ENCODE results near the gene LONRF2. TPM values are rescaled to one million over a fixed set of nuclear protein-coding genes. Genes with fewer than 3 reads are reported as not detected.

Gene LONRF2
- total RNA-seq, 1 experiment from 2014 or later: not detected

DNA sequence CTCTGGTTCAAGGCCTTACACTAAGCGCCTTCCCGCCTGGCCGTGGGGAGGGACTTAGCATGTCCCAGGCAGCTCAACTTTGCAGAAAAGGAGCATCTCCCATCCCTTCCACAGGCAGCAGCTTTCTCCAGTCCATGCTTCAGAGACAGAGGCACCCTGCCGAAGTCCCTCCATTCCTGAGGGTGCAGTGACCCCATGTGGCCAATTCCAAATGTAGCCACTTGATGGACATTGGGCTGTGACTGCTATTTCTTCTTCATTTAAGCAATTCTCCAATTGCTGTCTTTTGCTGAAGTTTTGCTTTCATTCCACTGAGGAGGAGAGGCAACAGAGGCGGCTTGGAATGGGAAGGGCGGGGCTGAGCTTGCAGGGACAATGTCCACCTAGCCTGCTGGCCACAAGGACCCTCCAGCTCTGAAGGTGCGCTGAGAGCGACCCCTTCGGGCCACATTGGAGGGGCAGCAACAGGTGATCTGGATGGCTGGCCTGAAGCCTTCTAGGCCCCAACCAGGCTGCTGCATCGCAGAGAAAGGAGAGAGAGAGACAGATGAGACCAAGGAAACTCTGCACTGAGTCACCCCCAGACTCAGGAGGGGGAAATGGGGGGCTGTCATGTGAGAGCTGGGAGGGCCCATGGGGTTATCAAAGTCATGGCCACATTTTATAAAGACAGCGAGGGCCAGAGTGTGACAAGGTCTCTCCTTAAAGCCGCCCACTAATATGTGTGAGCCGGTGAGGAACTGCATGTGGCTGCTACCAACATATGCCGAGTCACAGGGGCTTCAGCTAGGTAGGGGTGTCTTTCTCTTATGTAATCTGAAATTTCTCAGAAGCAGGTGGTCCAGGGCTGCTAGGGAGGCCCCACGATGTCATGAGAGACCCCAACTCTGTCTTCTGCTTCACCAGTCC is 61.3 kb downstream of the LONRF2 start:
- H3K27ac Mint-ChIP-seq (ENCODE audit: low read depth, unreplicated experiment): no peak overlapping the region
- no TSS peak for BruUV-seq (replicated peaks)
- DNase-seq (ENCODE audit: unreplicated experiment): peak; percentile 68
- POLR2A ChIA-PET: interaction anchor here (0.6 to 2.5 kb wide), 2 partner anchors 105 to 120 kb away, joined by 4 to 15 read pairs; no protein-coding TSS in a partner anchor
- intact Hi-C loops (cut with micrococcal nuclease): loop anchor here (1.0 kb wide), 2 partner anchors 442 to 702 kb away; no protein-coding TSS in a partner anchor
- no peaks in the 10 kb centered on the region for H3K27me3 Mint-ChIP-seq (ENCODE audit: insufficient read depth, unreplicated experiment)
- no peaks in the 10 kb centered on the region for H3K9me3 Mint-ChIP-seq (ENCODE audit: unreplicated experiment)
- peak; percentile 71 for TF ChIP-seq CTCF (IDR thresholded peaks at IDR 0.05; ENCODE audit: unreplicated experiment)
- H3K4me1 Mint-ChIP-seq (ENCODE audit: insufficient read depth, unreplicated experiment): peaks cover 5% of the 10 kb centered on the region
- no peak overlapping the region for H3K4me3 Mint-ChIP-seq (ENCODE audit: unreplicated experiment)
- H3K36me3 Mint-ChIP-seq (ENCODE audit: insufficient read depth, unreplicated experiment): no peaks in the 10 kb centered on the region
- CTCF ChIA-PET: interaction anchor here (0.5 to 15.9 kb wide), 35 partner anchors 8 to 1190 kb away, joined by 3 to 521 read pairs (median 4); no protein-coding TSS in a partner anchor

- Mint-ChIP-seq H3K4me3 (ENCODE audit: unreplicated experiment) (no peak overlapping the region), H3K27me3 (ENCODE audit: insufficient read depth, unreplicated experiment) (no peaks in the 10 kb centered on the region), H3K9me3 (ENCODE audit: unreplicated experiment) (no peaks in the 10 kb centered on the region), H3K4me1 (ENCODE audit: insufficient read depth, unreplicated experiment) (peaks cover 5% of the 10 kb centered on the region), H3K27ac (ENCODE audit: low read depth, unreplicated experiment) (no peak overlapping the region), H3K36me3 (ENCODE audit: insufficient read depth, unreplicated experiment) (no peaks in the 10 kb centered on the region)
- POLR2A ChIA-PET: interaction anchor here (0.7 kb wide), 1 partner anchor 9 kb away, joined by 3 read pairs; no protein-coding TSS in a partner anchor
- no peak for TF ChIP-seq CTCF (IDR thresholded peaks at IDR 0.05; ENCODE audit: unreplicated experiment)
- CTCF ChIA-PET: interaction anchor here (0.7 to 15.9 kb wide), 7 partner anchors 16 to 715 kb away, joined by 3 to 521 read pairs (median 52); no protein-coding TSS in a partner anchor
- DNase-seq (ENCODE audit: unreplicated experiment): no peak
- BruUV-seq (replicated peaks): no TSS peak
- intact Hi-C loops (cut with micrococcal nuclease): no loop called here
These were observed 63.2 kb downstream of the LONRF2 start for GRCh38 chr2:100259106-100259505.

- Mint-ChIP-seq H3K4me3 (ENCODE audit: unreplicated experiment) (no peak overlapping the region), H3K4me1 (ENCODE audit: insufficient read depth, unreplicated experiment) (peaks cover 5% of the 10 kb centered on the region), H3K36me3 (ENCODE audit: insufficient read depth, unreplicated experiment) (no peaks in the 10 kb centered on the region), H3K27ac (ENCODE audit: low read depth, unreplicated experiment) (no peak overlapping the region), H3K9me3 (ENCODE audit: unreplicated experiment) (no peaks in the 10 kb centered on the region), H3K27me3 (ENCODE audit: insufficient read depth, unreplicated experiment) (no peaks in the 10 kb centered on the region)
- POLR2A ChIA-PET: interaction anchor here (0.6 kb wide), 1 partner anchor 121 kb away, joined by 3 read pairs; no protein-coding TSS in a partner anchor
- CTCF ChIA-PET: interaction anchor here (0.6 to 15.9 kb wide), 3 partner anchors 9 to 699 kb away, joined by 3 to 521 read pairs (median 82); no protein-coding TSS in a partner anchor
- DNase-seq (ENCODE audit: unreplicated experiment): peak; percentile 11
- TF ChIP-seq CTCF (IDR thresholded peaks at IDR 0.05; ENCODE audit: unreplicated experiment): no peak
- intact Hi-C loops (cut with micrococcal nuclease): no loop called here
- BruUV-seq (replicated peaks): no TSS peak
These were observed 64.4 kb downstream of the LONRF2 start for GRCh38 chr2:100257939-100258338.

GRCh38 chr2:100256849-100257248 is 65.5 kb downstream of the LONRF2 start:
- CTCF ChIA-PET: interaction anchor here (6.8 to 15.9 kb wide), 2 partner anchors 127 to 698 kb away, joined by 82 to 521 read pairs; no protein-coding TSS in a partner anchor
- BruUV-seq (replicated peaks): no TSS peak
- no peaks in the 10 kb centered on the region for H3K27me3 Mint-ChIP-seq (ENCODE audit: insufficient read depth, unreplicated experiment)

More at GRCh38 chr2:100256849-100257248, 65.5 kb downstream of the LONRF2 start:
- H3K9me3 Mint-ChIP-seq (ENCODE audit: unreplicated experiment): no peaks in the 10 kb centered on the region
- peaks cover 5% of the 10 kb centered on the region for H3K4me1 Mint-ChIP-seq (ENCODE audit: insufficient read depth, unreplicated experiment)
- H3K27ac Mint-ChIP-seq (ENCODE audit: low read depth, unreplicated experiment): no peak overlapping the region
- TF ChIP-seq CTCF (IDR thresholded peaks at IDR 0.05; ENCODE audit: unreplicated experiment): no peak
- no peaks in the 10 kb centered on the region for H3K36me3 Mint-ChIP-seq (ENCODE audit: insufficient read depth, unreplicated experiment)
- intact Hi-C loops (cut with micrococcal nuclease): no loop called here
- no peak for DNase-seq (ENCODE audit: unreplicated experiment)
- POLR2A ChIA-PET: no interaction called here
- no peak overlapping the region for H3K4me3 Mint-ChIP-seq (ENCODE audit: unreplicated experiment)

Measured in MCF 10A (cell line).